Activated naive CD4-positive, alpha-beta T cell treated with anti-CD3 and anti-CD28 coated beads, Interleukin-2, amount 50 U/mL, for 16 hours (primary cell): ENCODE results near the gene MMUT.
"Not testable (repeated sequence)": the region's sequence is repeated elsewhere in the genome, so short reads cannot be mapped to it uniquely, and the experiment has no call there.

Experiments
- DNase-seq: peaks from one replicate; pipeline ENCODE4 v3.0.0-alpha.2; 2020

Gene MMUT

DNA sequence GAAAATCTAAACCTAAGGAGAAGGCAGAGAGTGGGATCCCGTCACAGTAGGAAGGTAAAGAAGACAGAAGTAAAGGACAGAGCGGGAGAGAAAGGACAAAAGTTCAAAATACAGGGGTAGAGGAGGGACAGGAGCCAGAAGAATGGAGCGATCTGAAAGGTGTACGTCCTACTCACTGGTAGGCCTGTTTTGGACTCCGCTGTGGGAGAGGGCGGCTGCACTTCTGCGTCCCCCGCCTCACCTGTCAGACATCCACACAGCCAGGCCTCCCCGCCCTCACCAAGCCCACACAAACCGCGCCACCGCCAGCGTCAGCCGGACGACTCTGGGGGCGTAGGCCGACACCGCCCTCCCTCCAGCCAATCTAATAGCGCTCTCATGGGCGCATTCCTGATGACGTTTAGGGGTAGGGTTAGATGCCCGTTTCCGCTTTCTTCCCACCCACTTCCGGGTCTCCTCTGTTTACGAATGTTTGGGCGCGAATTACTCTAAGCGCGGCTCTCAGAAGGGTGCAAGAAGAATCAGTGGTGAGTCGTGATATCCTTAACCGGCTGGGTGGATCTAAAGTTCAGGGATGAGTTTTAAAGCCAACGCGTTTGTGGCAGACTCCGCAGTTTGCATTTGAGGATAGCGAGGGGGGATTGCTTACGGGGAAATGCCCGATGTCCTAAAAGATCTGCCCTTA lies at the start of gene MMUT, which contains the start of gene CENPQ:
MMUT (minus strand) TSS at position 327 of the 685 bp plus-strand sequence. CDS start 3,787 bp downstream, outside the sequence.
CENPQ (plus strand) TSS at position 444 of the 685 bp plus-strand sequence. CDS start 6,807 bp downstream, outside the sequence.
- DNase-seq = peak; percentile 88

DNA sequence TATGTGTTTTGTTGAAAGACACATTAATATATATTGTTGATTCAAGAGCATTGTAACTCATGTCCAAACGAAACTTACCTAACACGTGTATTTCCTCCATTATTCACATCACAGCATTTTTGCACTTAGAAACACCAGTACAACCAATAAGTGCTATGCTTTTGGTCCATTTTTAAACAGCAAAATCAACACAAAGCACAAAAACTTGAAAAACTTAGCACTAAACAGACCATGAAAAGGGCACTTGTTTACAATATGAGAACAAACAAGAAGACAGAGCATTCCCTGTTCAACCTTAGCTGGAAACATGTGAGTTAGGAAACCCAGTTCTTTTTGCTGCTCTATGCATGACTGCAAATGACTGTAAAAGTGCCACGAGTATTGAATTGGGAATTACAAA lies 46.3 kb upstream of the MMUT start:
- DNase-seq = no peak

DNA sequence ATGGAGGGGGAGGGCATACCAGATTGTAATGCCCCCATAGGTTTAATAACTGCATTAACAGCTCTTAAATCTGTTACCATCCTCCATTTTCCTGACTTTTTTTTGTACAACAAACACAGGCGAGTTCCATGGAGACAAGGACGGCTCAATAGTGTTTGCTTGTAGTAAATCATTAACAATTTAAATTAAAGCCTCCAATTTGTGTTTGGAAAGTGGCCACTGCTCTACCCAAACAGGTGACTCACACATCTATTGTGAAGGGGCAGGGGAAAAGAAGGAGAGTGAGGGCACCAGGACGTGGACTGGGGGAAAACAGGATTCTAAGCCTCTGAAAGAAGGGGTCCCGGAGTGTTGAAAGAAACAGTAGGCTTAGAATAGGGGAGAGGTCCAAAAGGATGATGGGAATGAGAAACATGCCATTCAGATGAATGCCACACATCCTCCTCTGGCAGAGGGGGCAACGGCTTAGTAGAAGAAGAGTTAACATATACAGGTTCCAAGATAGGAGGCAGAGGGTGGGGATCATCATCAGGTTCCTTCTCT lies 43.6 kb upstream of the MMUT start:
- no peak for DNase-seq

DNA sequence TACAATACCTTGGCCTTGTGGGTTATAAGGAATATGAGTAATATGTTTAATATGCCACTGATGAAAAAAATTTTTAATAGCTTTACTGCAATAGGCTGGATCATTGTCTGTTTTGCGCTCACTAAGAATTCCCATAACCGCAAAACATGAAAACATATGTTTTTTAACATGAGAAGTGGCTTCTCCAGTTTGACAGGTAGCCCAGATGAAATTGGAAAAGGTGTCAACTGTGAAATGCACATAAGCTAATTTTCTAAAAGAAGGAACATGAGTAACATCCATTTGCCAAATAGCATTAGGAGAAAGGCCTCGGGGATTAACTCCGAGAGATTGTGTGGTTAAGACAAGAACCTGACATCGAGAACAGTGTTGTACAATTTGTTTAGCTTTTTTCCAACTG lies 41.6 kb upstream of the MMUT start:
- no peak for DNase-seq

DNA sequence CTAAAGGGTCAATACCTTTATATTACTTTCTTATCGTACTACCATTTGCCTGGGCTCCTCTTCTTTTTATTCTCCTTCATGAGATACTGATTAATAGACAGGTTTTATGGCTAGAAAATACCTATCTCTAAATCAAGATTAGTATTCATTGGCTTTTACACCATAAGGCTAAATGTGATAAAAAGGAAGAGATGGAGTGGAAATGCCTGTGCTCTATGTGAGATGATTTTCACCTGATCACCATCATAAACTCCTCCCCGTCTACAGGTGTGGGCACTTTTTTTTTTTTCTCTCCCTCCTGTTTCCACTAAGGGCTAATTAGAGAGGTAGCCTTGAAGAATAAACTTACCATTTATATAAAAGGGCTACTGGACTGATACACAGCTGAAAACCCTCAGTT lies 36.6 kb upstream of the MMUT start, which contains the start of gene GLYATL3:
GLYATL3 (plus strand) TSS at position 301 of the 400 bp plus-strand sequence. CDS start 12,068 bp downstream, outside the sequence.
- no peak for DNase-seq

DNA sequence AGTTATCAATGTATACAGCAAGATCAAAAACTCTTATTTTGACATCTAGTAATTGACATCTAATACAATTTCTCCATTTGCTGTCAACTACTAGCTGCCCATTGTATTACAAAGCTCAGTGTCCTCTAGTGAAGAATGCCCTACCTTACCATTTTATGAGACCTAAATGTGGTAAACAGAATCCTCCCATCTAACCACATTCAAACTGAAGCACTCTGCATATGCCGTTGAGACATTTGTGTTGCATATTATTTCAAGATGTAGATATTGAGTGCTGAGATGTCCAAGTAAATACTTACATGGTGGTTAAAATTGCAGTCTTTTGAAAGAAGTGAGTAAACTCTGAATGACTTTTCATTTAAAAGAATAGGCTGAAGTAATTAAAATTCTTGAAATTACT lies 36.1 kb upstream of the MMUT start:
- DNase-seq = no peak

DNA sequence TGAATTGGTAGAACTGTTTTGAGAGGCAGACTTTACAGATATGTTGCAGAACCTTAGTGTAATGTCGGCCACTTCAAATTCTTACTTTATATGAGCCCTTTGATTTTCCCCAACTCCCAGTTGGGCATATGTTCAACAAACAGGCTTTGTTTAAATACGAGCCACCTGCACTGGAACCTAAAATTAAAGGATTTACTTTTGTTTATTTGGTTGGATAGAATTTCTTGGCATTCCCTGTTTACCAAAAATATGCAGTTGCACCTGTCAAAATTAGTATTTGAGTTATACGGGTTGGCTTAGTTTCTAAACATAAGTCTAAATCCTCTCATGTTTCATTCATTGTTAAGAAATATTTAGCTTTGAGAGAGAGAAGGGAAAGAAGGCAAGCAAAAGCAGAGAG lies 34.3 kb upstream of the MMUT start:
- DNase-seq = no peak

DNA sequence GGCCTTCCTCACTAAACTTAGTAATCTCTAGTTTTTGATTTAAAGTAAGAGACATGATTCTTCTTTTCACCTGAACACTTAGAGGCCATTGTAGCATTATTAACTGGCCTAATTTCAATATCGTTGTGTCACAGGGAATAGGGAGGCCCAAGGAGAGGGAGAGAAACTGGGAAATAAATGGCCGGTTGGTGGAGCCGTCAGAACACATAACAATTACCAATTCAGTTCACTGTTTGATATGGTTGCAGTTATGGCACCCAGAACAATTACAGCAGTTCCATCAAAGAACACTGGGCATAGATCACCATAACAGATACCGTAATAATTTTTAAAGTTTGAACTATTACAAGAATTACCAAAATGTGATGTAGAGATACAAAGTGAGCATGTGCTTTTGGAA lies 27.6 kb upstream of the MMUT start:
- no peak for DNase-seq

DNA sequence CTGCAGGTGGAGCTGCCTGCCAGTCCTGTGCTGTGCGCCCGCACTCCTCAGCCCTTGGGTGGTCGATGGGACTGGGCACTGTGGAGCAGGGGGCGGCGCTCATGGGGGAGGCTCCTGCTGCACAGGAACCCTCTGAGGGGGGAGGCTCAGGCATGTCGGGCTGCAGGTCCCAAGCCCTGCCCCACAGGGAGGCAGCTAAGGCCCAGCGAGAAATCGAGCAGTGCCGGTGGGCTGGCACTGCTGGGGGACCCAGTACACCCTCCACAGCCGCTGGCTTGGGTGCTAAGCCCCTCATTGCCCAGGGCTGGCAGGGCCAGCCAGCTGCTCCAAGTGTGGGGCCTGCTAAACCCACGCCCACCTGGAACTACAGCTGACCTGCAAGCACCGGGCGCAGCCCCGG lies 20.3 kb upstream of the MMUT start:
- not testable (repeated sequence) for DNase-seq

DNA sequence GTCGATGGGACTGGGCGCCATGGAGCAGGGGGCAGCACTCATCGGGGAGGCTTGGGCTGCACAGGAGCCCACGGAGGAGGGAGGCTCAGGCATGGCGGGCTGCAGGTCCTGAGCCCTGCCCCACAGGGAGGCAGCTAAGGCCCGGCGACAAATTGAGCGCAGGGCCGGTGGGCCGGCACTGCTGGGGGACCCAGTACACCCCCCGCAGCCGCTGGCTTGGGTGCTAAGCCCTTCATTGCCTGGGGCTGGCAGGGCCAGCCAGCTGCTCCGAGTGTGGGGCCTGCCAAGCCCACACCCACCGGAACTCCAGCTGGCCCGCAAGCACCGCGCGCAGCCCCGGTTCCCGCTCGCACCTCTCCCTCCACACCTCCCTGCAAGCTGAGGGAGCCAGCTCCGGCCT lies 18.8 kb upstream of the MMUT start:
- DNase-seq = not testable (repeated sequence)

DNA sequence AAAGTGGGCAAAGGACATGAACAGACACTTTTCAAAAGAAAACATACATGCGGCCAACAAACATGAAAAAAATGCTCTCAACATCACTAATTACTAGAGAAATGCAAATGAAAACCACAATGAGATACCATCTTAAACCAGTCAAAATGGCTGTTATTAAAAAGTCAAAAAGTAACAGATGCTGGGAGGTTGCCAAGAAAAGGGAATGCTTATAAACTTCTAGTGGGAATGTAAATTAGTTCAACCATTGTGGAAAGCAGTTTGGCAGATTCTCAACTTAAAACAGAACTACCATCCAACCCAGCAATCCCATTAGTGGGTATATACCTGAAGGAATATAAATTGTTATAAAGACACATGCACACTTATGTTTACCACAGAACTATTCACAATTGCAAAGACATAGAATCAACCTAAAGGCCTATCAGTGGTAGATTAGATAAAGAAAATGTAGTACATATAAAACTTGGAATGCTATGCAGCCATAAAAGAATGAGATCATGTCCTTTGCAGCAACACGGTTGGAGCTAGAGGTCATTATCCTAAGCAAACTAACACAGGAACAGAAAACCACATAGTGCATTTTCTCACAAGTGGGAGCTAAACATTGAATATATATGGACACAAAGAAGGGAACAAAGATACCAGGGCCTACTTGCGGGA lies 16.4 kb upstream of the MMUT start:
- no peak for DNase-seq

DNA sequence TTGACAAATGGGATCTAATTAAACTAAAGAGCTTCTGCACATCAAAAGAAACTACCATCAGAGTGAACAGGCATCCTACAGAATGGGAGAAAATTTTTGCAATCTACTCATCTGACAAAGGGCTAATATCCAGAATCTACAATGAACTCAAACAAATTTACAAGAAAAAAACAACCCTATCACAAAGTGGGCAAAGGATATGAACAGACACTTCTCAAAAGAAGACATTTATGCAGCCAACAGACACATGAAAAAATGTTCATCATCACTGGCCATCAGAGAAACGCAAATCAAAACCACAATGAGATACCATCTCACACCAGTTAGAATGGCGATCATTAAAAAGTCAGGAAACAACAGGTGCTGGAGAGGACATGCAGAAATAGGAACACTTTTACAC lies 13.5 kb upstream of the MMUT start:
- not testable (repeated sequence) for DNase-seq

DNA sequence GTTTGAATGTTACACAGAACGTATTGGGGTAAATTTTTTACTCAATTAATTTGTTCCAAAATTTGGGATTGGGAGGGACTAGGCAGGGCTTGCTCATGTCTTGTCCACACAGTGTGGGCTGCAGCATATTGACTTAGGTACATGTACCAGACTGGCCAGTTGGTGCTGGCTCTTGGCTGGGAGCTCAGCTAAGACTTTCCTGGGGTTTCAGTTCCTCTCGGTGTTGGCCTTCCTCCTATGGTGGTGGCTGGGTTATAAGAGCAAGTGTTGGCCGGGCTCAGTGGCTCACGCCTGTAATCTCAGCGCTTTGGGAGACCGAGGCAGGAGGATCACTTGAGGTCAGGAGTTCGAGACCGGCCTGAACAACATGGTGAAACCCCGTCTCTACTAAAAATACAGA lies 5.0 kb upstream of the MMUT start:
- DNase-seq = no peak

DNA sequence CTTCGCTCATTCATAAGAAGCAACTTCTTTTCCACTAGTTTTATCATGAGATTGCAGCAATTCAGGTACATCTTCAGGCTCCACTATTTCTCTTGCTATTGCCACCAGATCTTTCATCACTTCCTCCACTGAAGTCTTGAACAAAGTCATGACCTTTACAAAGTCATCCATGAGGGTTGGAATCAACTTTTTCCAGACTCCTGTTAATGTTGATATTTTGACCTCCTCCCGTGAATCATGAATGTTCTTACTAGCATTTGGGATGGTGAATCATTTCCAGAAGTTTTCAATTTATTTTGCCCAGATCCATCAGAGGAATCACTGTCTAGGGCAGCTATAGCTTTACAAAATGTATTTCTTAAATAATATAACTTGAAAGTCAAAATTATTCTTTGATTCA lies 1.6 kb upstream of the MMUT start:
- DNase-seq = no peak

DNA sequence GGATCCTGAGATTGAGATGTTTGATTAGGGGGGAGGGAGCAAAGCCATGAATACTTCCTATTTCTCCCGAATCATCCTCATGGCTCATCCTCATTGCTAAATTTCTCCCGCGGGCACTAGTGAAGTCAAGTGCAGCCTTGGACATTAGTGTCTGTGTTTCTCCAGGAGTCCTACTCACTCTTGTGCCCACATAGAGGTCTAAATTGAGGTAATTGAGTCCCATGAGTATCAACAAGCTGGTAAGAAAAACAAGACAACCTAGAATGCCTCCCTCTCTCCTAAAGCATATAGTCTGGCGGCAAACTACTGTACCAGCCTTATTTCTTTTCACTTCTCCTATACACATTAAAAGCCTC lies 537 bp upstream of the MMUT start:
- no peak for DNase-seq

DNA sequence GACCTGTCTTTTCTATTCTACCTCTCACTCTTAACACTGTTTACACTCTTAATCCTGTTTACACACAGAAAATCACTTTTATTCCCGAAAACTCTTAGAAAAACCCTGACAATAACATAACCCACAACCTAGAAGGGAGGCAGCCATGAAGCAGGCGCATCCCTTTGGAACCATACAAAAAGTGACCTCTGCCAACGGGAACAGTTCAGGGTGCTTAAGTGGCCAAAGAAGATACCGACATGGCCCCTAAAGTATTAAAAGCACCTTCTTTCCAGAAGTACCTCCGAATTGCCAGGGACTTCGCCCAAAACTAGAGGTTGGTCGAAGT lies 490 bp downstream of the MMUT start:
- DNase-seq = no peak

DNA sequence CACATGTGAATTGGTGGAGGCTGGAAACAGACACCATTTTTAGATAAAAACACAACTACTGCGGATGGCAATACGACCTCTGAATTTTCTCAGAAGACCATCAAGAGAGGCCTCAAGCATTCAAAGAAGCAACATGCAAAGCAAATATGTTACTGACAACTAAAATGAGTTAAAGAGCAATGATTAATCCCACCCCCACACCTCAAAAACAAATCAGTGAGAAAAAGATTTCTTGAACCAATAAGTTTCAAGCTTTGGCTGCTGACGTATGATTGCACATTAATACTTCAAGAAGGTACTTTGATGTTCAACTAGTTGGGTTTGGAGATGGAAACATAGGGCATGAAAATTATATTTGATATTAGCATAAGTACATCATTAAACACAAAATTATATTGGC lies 982 bp downstream of the MMUT start:
- DNase-seq = no peak

DNA sequence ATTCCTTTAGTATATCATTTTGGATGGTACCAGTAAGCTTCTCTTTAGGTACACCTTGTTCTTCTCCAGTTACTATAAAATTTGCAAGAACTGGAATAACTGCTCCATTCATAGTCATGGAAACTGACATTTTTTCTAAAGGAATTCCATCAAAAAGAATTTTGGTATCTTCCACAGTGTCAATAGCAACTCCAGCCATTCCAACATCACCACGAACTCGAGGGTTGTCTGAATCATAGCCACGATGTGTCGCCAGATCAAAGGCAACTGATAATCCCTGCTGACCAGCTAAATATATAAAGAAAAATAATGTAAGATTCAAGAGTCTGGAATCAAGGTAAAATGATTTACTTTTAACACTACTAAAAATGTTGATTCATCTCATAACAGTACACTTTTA lies 5.3 kb downstream of the MMUT start:
- no peak for DNase-seq

DNA sequence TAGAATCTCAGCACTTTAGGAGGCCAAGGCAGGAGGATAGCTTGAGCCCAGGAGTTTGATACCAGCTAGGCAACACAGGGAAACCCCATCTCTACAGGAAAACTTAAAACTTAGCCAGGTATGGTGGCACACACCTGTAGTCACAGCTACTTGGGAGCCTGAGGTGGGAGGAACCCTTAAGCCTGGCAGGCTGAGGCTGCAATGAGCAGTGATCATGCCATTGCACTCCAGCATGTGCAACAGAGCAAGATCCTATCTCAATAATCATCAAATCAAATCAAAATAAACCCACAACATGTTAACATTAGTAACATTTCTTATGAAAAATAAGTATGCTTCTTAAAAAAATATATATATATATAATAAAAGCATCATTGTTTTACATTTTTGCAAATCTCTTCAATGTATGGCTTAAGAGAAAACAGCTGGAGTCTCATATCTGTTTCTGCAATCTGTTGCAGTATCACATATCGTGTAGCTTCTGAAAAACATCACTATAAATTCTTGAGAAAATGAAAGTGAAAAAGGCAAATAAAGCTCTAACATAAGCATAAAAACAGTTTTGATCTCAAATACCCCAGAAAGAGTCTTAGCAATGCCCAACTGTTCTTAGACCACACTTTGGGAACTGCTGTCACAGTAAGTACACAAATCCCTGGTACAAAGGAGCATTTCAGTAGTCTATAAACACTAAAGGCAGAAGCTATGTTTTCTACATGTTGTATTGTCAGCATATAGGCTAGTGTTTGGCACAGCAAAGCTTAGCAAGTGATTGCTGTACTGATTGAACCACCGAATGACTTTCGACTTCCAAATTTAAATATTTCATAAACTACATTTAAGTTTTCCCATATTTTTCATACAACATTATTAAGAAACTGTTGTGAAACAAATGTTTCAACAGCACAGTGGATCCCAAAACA lies 8.0 kb downstream of the MMUT start:
- DNase-seq = no peak

DNA sequence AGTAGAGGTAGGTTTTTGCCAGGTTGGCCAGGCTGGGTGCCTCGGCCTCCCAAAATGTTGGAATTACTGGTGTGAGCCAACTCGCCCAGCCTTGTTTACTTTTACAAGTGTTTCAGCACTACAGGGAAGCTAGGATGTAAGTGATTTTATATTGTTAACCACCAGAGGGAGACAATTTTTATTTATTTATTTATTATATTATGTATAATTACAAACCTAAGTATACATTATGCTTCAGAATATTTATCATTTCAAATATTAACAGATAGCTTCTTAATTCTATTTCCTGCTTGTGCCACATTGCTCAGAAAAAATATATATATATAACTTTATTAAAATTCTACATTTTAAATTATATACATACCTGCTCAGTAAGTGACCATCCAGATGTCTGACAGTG lies 9.8 kb downstream of the MMUT start:
- DNase-seq = no peak

DNA sequence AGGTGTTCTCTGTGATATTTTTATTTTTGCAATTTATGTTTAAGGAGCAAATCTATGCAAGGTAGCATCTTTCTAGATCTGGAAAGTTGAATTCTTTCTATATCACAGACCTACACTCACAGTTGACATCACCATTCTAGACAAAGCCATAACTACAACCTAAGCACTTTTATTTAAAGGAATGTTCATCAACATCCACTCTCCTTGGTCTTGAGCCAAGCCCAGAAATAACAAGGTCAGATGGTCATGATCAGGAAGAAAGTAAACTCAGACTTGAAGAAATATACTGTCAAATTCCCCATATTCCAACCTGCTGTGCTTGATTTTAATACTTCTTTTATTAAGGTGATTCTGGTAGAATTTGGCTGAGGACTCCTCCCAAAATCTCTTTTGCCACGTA lies 32.2 kb downstream of the MMUT start:
- no peak for DNase-seq

DNA sequence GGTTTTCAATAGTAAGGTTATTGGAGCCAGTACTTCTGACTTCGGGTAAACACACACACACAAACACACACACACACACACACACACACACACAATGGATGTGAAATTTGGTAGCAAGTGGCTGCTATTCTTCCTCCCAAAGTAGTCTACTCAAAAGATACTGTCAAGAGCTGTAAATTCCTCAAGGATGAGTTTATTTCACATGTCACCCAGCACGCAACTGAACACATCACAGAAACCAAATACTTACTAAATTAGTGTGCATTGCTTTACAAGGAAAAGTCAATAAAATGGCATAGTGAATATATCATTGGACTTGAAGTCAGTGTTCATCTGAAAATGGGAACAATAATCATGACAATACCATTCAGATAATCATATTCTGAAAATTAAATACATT lies 32.9 kb downstream of the MMUT start:
- no peak for DNase-seq

DNA sequence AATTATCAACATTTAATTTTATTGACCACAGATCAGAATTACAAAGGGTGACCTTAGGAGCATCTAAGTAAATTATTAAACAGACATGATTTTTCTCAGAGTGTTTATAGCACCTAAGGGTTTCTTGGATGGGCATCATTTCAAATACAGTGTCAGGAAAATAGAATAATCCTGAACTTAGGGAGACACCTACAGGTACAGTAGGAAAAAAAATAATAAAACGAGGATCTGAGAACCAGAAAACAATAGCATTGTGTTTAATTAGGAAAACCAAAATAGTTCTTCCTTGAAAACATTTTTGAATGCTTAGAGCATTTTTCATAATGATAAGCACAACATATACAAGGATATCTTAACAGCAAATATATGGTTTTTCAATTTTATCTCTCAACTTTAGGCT lies 39.2 kb downstream of the MMUT start:
- DNase-seq = no peak

DNA sequence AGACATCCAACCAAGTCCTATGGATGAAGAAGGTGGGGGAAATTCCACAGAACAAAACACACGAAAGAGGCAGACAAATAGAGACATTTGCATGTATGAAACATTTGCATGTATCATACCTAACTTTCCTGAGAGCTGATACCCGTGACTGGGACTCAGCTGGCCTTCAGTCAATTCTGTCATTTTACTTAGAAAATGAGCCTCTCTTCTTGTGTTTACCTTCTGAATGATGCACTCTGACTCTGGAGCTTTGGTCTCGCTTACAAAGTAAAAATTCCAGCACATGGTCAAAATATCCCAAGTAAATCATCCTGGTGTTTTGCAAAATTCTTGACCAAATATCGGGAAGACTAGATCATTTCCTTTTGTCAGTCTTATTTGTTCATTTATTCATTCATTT lies 46.9 kb downstream of the MMUT start:
- DNase-seq = no peak
